Mesendoderm (in vitro differentiated cells): ENCODE data around the gene GLRX2.

Source experiments
- DNase-seq: peaks from one replicate; pipeline ENCODE4 v3.0.0; 2013
- H2AK5ac ChIP-seq: 2 replicates; pipeline ENCODE4 v1.6.1; 2013; ENCODE audit warnings: low read length, inconsistent platforms
- H2BK120ac ChIP-seq: 2 replicates; pipeline ENCODE4 v1.6.1; 2013; ENCODE audit warnings: low read depth, mild to moderate bottlenecking, low read length, moderate library complexity, mixed read lengths
- H2BK15ac ChIP-seq: replicated peaks from 2 replicates; pipeline ENCODE4 v1.6.1; 2013; ENCODE audit warnings: low read depth, mild to moderate bottlenecking, moderate library complexity
- H2BK5ac ChIP-seq: 2 replicates; pipeline ENCODE4 v1.6.1; 2013; ENCODE audit warnings: low read length, inconsistent platforms
- H3K18ac ChIP-seq: 2 replicates; pipeline ENCODE4 v1.6.1; 2013; ENCODE audit warnings: mild to moderate bottlenecking, low read length, mixed read lengths
- H3K23ac ChIP-seq: one replicate; pipeline ENCODE4 v1.6.1; 2013; ENCODE audit warnings: low read length
- H3K27ac ChIP-seq: 2 replicates; pipeline ENCODE4 v1.5.1; 2013; ENCODE audit warnings: low read depth, mild to moderate bottlenecking, inconsistent platforms, low read length, moderate library complexity
- H3K27me3 ChIP-seq: 2 replicates; pipeline ENCODE4 v1.6.1; 2013; ENCODE audit warnings: low read length, control low read depth, mild to moderate bottlenecking, inconsistent platforms; ENCODE audit not compliant: insufficient read depth, poor library complexity
- H3K36me3 ChIP-seq: 2 replicates; pipeline ENCODE4 v1.6.1; 2013; ENCODE audit warnings: low read length, inconsistent platforms; ENCODE audit not compliant: control insufficient read depth, insufficient read depth
- H3K4ac ChIP-seq: one replicate; pipeline ENCODE4 v1.6.1; 2013; ENCODE audit warnings: low read depth, mild to moderate bottlenecking, low read length, moderate library complexity
- H3K4me1 ChIP-seq: 2 replicates; pipeline ENCODE4 v1.6.1; 2013; ENCODE audit warnings: low read depth, low read length, inconsistent platforms; ENCODE audit not compliant: control insufficient read depth
- H3K4me2 ChIP-seq: 2 replicates; pipeline ENCODE4 v1.6.1; 2013; ENCODE audit warnings: low read length
- H3K4me3 ChIP-seq: 2 replicates; pipeline ENCODE4 v1.5.1; 2013; ENCODE audit warnings: mild to moderate bottlenecking, low read length
- H3K56ac ChIP-seq: one replicate; pipeline ENCODE4 v1.6.1; 2013; ENCODE audit warnings: low read length
- H3K79me1 ChIP-seq: 2 replicates; pipeline ENCODE4 v1.6.1; 2013; ENCODE audit warnings: low read length, inconsistent platforms
- H3K79me2 ChIP-seq: 2 replicates; pipeline ENCODE4 v1.6.1; 2013; ENCODE audit warnings: mild to moderate bottlenecking, low read length; ENCODE audit not compliant: control insufficient read depth, insufficient read depth
- H3K9ac ChIP-seq: 2 replicates; pipeline ENCODE4 v1.6.1; 2013; ENCODE audit warnings: low read length, inconsistent platforms
- H4K5ac ChIP-seq: one replicate; pipeline ENCODE4 v1.6.1; 2013; ENCODE audit warnings: low read length
- H4K8ac ChIP-seq: one replicate; pipeline ENCODE4 v1.6.1; 2013; ENCODE audit warnings: low read depth, mild to moderate bottlenecking, control low read depth, low read length, moderate library complexity
- WGBS: extraction: QIAGEN DNeasy Blood & Tissue Kit; methylation state at CpG from one replicate; pipeline ENCODE4 v1.1.7; 2013; ENCODE audit warnings: low lambda C conversion rate, missing lambda C conversion rate; ENCODE audit not compliant: insufficient coverage; ENCODE audit errors: extremely low coverage; 5-methylcytosine and 5-hydroxymethylcytosine counted together

The GLRX2 gene

GRCh38 chr1:193060406-193060805 lies 44.8 kb downstream of the GLRX2 start:
- H3K79me1 ChIP-seq = peaks cover 7% of the 10 kb centered on the region
- WGBS = no CpG with 5 or more reads among the region's 4 CpGs
- H3K27ac ChIP-seq = no peak overlapping the region

DNA sequence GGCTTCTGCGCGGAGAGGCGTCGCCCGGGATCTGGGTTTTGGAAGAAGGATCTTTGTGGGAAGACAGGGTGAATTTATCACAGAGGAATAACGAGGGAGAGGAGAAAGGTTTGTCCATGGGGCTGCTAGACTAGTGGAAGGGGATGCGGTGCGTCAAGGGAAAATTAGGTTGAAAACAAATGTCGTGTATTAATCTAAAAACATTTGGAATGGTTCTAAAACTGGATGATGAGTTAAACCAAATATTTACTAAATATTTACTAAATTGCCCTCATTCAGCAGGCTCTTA lies 45.2 kb downstream of the GLRX2 start:
- H3K79me2 ChIP-seq = peaks cover 56% of the 10 kb centered on the region
- H3K4me2 ChIP-seq = peak overlapping the region; percentile 33
- H2BK15ac ChIP-seq = no peak overlapping the region
- peak overlapping the region; percentile 88 for H3K4me3 ChIP-seq
- H3K27ac ChIP-seq = peak overlapping the region; percentile 85
- H3K9ac ChIP-seq = peak overlapping the region; percentile 99
- no peak overlapping the region for H2BK5ac ChIP-seq
- H4K8ac ChIP-seq = no peak overlapping the region
- H3K23ac ChIP-seq = peak overlapping the region; percentile 15
- no peaks in the 10 kb centered on the region for H3K4me1 ChIP-seq
- H2AK5ac ChIP-seq = no peak overlapping the region
- WGBS = no CpG with 5 or more reads among the region's 9 CpGs
- no peak overlapping the region for H4K5ac ChIP-seq
- peaks cover 10% of the 10 kb centered on the region for H3K79me1 ChIP-seq
- no peak overlapping the region for H2BK120ac ChIP-seq
- peak overlapping the region; percentile 99 for H3K56ac ChIP-seq
- H3K27me3 ChIP-seq = no peaks in the 10 kb centered on the region
- H3K36me3 ChIP-seq = no peaks in the 10 kb centered on the region
- no peak overlapping the region for H3K18ac ChIP-seq
- DNase-seq = no peak
- no peak overlapping the region for H3K4ac ChIP-seq

More at GRCh38 chr1:193060406-193060805, 44.8 kb downstream of the GLRX2 start:
- Histone ChIP-seq H4K5ac (no peak overlapping the region), H3K79me2 (peaks cover 53% of the 10 kb centered on the region), H4K8ac (no peak overlapping the region), H3K23ac (no peak overlapping the region), H2AK5ac (no peak overlapping the region), H2BK5ac (no peak overlapping the region), H3K56ac (peak overlapping the region; percentile 66), H3K36me3 (no peaks in the 10 kb centered on the region), H3K4me2 (peak overlapping the region; percentile 21), H2BK120ac (no peak overlapping the region), H2BK15ac (no peak overlapping the region), H3K18ac (no peak overlapping the region), H3K4ac (no peak overlapping the region), H3K27me3 (no peaks in the 10 kb centered on the region), H3K9ac (peak overlapping the region; percentile 99), H3K4me1 (no peaks in the 10 kb centered on the region), H3K4me3 (peak overlapping the region; percentile 37)
- no peak for DNase-seq

GRCh38 chr1:193059282-193060114 lies 45.7 kb downstream of the GLRX2 start, which contains the start of the genes RO60 and UCHL5:
RO60 (plus strand) TSS chr1:193059612; CDS start chr1:193069055, 9,443 bp downstream.
UCHL5 (minus strand) TSS chr1:193059360; CDS start chr1:193059260, 100 bp downstream.
- H3K36me3 ChIP-seq = no peaks in the 10 kb centered on the region
- no peaks in the 10 kb centered on the region for H3K4me1 ChIP-seq
- H3K18ac ChIP-seq = peak within 1 kb of the TSS; percentile 82
- H3K27ac ChIP-seq = peak within 1 kb of the TSS; percentile 85
- peak within 1 kb of the TSS; percentile 68 for H3K23ac ChIP-seq
- H3K79me1 ChIP-seq = peaks cover 10% of the 10 kb centered on the region
- H2BK120ac ChIP-seq = no peak within 1 kb of the TSS
- no CpG with 5 or more reads among the region's 74 CpGs for WGBS
- H3K4me2 ChIP-seq = peak within 1 kb of the TSS; percentile 90
- H2BK5ac ChIP-seq = peak within 1 kb of the TSS; percentile 59
- H3K79me2 ChIP-seq = peaks cover 60% of the 10 kb centered on the region
- H3K27me3 ChIP-seq = no peaks in the 10 kb centered on the region
- H2AK5ac ChIP-seq = no peak within 1 kb of the TSS
- no peak within 1 kb of the TSS for H4K5ac ChIP-seq
- H2BK15ac ChIP-seq = no peak within 1 kb of the TSS
- H3K56ac ChIP-seq = peak within 1 kb of the TSS; percentile 99
- peak within 1 kb of the TSS; percentile 88 for H3K4me3 ChIP-seq
- DNase-seq = peak; percentile 100
- no peak within 1 kb of the TSS for H4K8ac ChIP-seq
- H3K4ac ChIP-seq = peak within 1 kb of the TSS; percentile 64
- H3K9ac ChIP-seq = peak within 1 kb of the TSS; percentile 99

DNA sequence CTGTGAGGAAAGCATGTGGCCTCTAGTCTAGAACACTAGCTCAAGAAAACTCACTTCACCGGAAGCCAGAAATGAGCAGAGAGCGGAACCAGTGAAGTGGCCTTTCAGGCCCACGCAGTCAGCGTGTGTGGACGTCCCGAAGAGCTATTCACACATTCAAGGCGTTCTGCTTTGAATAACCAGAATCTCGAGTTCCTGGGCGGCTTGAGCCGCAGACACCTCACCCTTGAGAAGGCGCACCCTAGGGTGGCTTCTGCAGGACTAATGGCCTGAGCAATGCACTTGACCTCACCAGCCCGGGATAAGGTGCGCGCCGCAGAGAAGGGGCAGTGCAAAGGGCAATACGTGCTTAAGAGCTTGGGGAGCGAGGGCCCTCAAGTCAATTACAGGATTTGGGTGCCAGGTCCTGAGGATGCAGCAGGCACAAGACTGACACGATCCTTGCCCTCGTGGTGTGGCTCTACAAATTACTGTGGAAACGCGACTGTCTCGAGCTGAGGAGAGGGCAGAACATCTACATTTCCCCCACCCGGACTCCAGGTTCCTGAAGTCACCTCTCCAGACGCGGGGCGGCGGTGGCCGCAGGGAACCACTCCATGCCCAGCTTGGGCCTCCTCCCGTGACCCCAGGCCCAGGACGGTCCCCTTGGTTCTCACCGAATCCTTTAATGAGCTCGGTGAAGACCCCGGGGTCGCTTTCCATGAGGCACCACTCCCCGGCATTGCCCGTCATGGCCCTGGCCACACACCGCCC lies 46.5 kb downstream of the GLRX2 start:
- no peak overlapping the region for H4K5ac ChIP-seq
- H3K27me3 ChIP-seq = no peaks in the 10 kb centered on the region
- peak overlapping the region; percentile 82 for H3K4me3 ChIP-seq
- WGBS = no CpG with 5 or more reads among the region's 37 CpGs
- no peak overlapping the region for H2AK5ac ChIP-seq
- DNase-seq = peak; percentile 47
- no peak overlapping the region for H2BK5ac ChIP-seq
- peak overlapping the region; percentile 90 for H3K4me2 ChIP-seq
- H2BK15ac ChIP-seq = no peak overlapping the region
- H3K36me3 ChIP-seq = no peaks in the 10 kb centered on the region
- peak overlapping the region; percentile 50 for H3K23ac ChIP-seq
- peak overlapping the region; percentile 83 for H3K27ac ChIP-seq
- H3K4me1 ChIP-seq = no peaks in the 10 kb centered on the region
- H2BK120ac ChIP-seq = no peak overlapping the region
- peak overlapping the region; percentile 64 for H3K4ac ChIP-seq
- peaks cover 56% of the 10 kb centered on the region for H3K79me2 ChIP-seq
- no peak overlapping the region for H4K8ac ChIP-seq
- H3K9ac ChIP-seq = peak overlapping the region; percentile 99
- peaks cover 8% of the 10 kb centered on the region for H3K79me1 ChIP-seq
- H3K18ac ChIP-seq = peak overlapping the region; percentile 35
- peak overlapping the region; percentile 99 for H3K56ac ChIP-seq

- H3K79me2 ChIP-seq = peaks cover 43% of the 10 kb centered on the region
- H3K27ac ChIP-seq = no peak overlapping the region
- no peak overlapping the region for H2BK120ac ChIP-seq
- H3K36me3 ChIP-seq = no peaks in the 10 kb centered on the region
- no peak overlapping the region for H3K4me3 ChIP-seq
- no peak overlapping the region for H3K9ac ChIP-seq
- no peak overlapping the region for H4K5ac ChIP-seq
- peaks cover 10% of the 10 kb centered on the region for H3K79me1 ChIP-seq
- no peak overlapping the region for H2AK5ac ChIP-seq
- H3K18ac ChIP-seq = no peak overlapping the region
- H3K4me2 ChIP-seq = no peak overlapping the region
- H3K23ac ChIP-seq = no peak overlapping the region
- H2BK5ac ChIP-seq = no peak overlapping the region
- H3K56ac ChIP-seq = no peak overlapping the region
- no peaks in the 10 kb centered on the region for H3K4me1 ChIP-seq
- WGBS = no CpG with 5 or more reads among the region's 4 CpGs
- H3K4ac ChIP-seq = no peak overlapping the region
- no peak for DNase-seq
- no peaks in the 10 kb centered on the region for H3K27me3 ChIP-seq
- no peak overlapping the region for H2BK15ac ChIP-seq
- H4K8ac ChIP-seq = no peak overlapping the region
Measured at GRCh38 chr1:193054169-193054675, 51.0 kb downstream of the GLRX2 start.
